SK-N-SH treated with all-trans-retinoic acid at 6 μM for 48 hours (cell line): Measurements from ENCODE around the gene TRIM45.
"Not testable (repeated sequence)": the region's sequence is repeated elsewhere in the genome, so short reads cannot be mapped to it uniquely, and the experiment has no call there.

Source experiments
- ARNTL ChIP-seq: fragments of 450-650 bp; formaldehyde crosslinking; IDR thresholded peaks from 2 replicates; pipeline ENCODE4 v1.5.0; 2020; ENCODE audit warnings: low read depth, mild to moderate bottlenecking, moderate library complexity, borderline replicate concordance
- GLIS3 ChIP-seq: fragments of 250-450 bp; sonication (Bioruptor Pico); IDR thresholded peaks from 2 replicates; pipeline ENCODE4 v1.5.0; 2020; ENCODE audit warnings: mild to moderate bottlenecking, moderate library complexity
- OSR1 ChIP-seq: fragments of 250-450 bp; sonication (Bioruptor Pico); IDR thresholded peaks from 2 replicates; pipeline ENCODE4 v1.8.0; 2022; ENCODE audit warnings: moderate library complexity, mild to moderate bottlenecking, inconsistent platforms
- PATZ1 ChIP-seq: fragments of 250-450 bp; sonication (Bioruptor Pico); IDR thresholded peaks from 2 replicates; pipeline ENCODE4 v1.8.0; 2020; ENCODE audit warnings: mild to moderate bottlenecking, moderate library complexity, borderline replicate concordance
- SNAI2 ChIP-seq: fragments of 250-450 bp; sonication (Bioruptor Pico); IDR thresholded peaks from 2 replicates; pipeline ENCODE4 v1.5.0; 2020; ENCODE audit warnings: mild to moderate bottlenecking, moderate library complexity
- TCF4 ChIP-seq: fragments of 250-450 bp; sonication (Bioruptor Pico); IDR thresholded peaks from 2 replicates; pipeline ENCODE4 v1.8.0; 2021; ENCODE audit warnings: mild to moderate bottlenecking, moderate library complexity, borderline replicate concordance
- ZC3H10 ChIP-seq: fragments of 250-450 bp; sonication (Bioruptor Pico); IDR thresholded peaks from 2 replicates; pipeline ENCODE4 v1.5.1; 2021; ENCODE audit warnings: mild to moderate bottlenecking, moderate library complexity
- ZFP3 ChIP-seq: fragments of 250-450 bp; sonication (Bioruptor Pico); IDR thresholded peaks from 2 replicates; pipeline ENCODE4 v1.5.0; 2020; ENCODE audit warnings: mild to moderate bottlenecking, moderate library complexity
- ZFP30 ChIP-seq: fragments of 450-650 bp; formaldehyde crosslinking; IDR thresholded peaks from 2 replicates; pipeline ENCODE4 v1.5.0; 2022; ENCODE audit warnings: mild to moderate bottlenecking, moderate library complexity
- ZNF70 ChIP-seq: fragments of 450-650 bp; formaldehyde crosslinking; IDR thresholded peaks from 2 replicates; pipeline ENCODE4 v1.5.0; 2020; ENCODE audit warnings: mild to moderate bottlenecking, moderate library complexity
- ZNF8 ChIP-seq: fragments of 450-650 bp; formaldehyde crosslinking; IDR thresholded peaks from 2 replicates; pipeline ENCODE4 v1.5.0; 2020; ENCODE audit warnings: mild to moderate bottlenecking, moderate library complexity
- TF ChIP-seq, protein P1 (sequence below): fragments of 250-450 bp; sonication (Bioruptor Pico); IDR thresholded peaks from 2 replicates; pipeline ENCODE4 v1.5.1; 2021; ENCODE audit warnings: mild to moderate bottlenecking, moderate library complexity
- TF ChIP-seq, protein P2 (sequence below): fragments of 250-450 bp; sonication (Bioruptor Pico); IDR thresholded peaks from 2 replicates; pipeline ENCODE4 v1.5.1; 2020; ENCODE audit warnings: low read depth, mild to moderate bottlenecking, moderate library complexity

GRCh38 chr1:117101858-117102257, 19.7 kb downstream of the TRIM45 start:
- not testable (repeated sequence) for TF ChIP-seq ZFP3 (CRISPR knock-in tag); ARNTL; PATZ1 (CRISPR knock-in tag); ZC3H10 (CRISPR knock-in tag); GLIS3 (CRISPR knock-in tag); ZNF70 (CRISPR knock-in tag); OSR1; ZFP30 (CRISPR knock-in tag); ZNF8 (CRISPR knock-in tag); TCF4 (CRISPR knock-in tag); SNAI2 (CRISPR knock-in tag)
- TF ChIP-seq, protein P1, sequence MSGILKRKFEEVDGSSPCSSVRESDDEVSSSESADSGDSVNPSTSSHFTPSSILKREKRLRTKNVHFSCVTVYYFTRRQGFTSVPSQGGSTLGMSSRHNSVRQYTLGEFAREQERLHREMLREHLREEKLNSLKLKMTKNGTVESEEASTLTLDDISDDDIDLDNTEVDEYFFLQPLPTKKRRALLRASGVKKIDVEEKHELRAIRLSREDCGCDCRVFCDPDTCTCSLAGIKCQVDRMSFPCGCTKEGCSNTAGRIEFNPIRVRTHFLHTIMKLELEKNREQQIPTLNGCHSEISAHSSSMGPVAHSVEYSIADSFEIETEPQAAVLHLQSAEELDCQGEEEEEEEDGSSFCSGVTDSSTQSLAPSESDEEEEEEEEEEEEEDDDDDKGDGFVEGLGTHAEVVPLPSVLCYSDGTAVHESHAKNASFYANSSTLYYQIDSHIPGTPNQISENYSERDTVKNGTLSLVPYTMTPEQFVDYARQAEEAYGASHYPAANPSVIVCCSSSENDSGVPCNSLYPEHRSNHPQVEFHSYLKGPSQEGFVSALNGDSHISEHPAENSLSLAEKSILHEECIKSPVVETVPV (CRISPR knock-in tag): not testable (repeated sequence)
- TF ChIP-seq, protein P2, sequence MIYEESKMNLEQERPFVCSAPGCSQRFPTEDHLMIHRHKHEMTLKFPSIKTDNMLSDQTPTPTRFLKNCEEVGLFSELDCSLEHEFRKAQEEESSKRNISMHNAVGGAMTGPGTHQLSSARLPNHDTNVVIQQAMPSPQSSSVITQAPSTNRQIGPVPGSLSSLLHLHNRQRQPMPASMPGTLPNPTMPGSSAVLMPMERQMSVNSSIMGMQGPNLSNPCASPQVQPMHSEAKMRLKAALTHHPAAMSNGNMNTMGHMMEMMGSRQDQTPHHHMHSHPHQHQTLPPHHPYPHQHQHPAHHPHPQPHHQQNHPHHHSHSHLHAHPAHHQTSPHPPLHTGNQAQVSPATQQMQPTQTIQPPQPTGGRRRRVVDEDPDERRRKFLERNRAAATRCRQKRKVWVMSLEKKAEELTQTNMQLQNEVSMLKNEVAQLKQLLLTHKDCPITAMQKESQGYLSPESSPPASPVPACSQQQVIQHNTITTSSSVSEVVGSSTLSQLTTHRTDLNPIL (CRISPR knock-in tag): not testable (repeated sequence)
